GM19463 (cell line): ENCODE results near the gene CSNK2A2.

ENCODE experiments used
- ATAC-seq: cut with Tn5 transposase; IDR thresholded peaks from one replicate; pipeline ENCODE4 v1.9.1; 2021; ENCODE audit warnings: mild to moderate bottlenecking, moderate library complexity; ENCODE audit not compliant: unreplicated experiment

The CSNK2A2 gene

GRCh38 chr16:58200004-58200797, 2.3 kb upstream of the CSNK2A2 start:
- no peak for ATAC-seq

DNA sequence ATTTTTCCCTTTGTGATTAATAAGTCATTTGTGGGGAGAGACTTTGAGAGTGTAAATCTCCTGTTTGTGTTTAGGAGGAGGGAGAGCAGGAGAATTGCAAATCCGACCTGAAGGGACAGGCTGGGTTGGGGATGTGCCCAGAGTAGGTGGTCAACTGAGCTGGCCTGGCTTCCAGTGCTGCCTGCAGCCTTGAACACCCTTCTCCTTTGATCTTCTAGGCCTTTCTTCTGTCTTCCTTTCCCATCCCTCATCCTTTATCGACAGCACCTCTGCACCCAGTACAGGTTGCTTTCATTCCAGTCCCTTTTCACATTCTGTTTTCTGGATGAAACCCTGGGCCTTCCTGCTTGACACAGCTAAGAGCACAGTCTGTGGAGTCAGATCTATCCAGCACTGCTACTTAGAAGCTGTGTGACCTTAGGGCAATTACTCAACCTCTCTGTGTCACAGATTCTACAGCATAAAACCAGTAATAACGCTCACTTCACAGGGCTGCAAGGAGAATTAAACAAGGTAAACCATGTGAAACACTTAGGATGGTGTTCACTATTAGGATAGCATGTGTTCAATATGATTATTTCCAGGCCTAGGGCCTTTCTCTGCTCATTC, 1.0 kb upstream of the CSNK2A2 start:
- no peak for ATAC-seq

GRCh38 chr16:58197314-58198012, 443 bp downstream of the CSNK2A2 start:
- ATAC-seq: peak; percentile 24

- ATAC-seq: no peak
These were observed 1.0 kb downstream of the CSNK2A2 start for GRCh38 chr16:58196898-58197313.

GRCh38 chr16:58195771-58196170, 2.1 kb downstream of the CSNK2A2 start:
- ATAC-seq: no peak

- no peak for ATAC-seq
These were observed 2.6 kb downstream of the CSNK2A2 start for GRCh38 chr16:58195344-58195743.

- no peak for ATAC-seq
These were observed 3.1 kb downstream of the CSNK2A2 start for GRCh38 chr16:58194790-58195189.

DNA sequence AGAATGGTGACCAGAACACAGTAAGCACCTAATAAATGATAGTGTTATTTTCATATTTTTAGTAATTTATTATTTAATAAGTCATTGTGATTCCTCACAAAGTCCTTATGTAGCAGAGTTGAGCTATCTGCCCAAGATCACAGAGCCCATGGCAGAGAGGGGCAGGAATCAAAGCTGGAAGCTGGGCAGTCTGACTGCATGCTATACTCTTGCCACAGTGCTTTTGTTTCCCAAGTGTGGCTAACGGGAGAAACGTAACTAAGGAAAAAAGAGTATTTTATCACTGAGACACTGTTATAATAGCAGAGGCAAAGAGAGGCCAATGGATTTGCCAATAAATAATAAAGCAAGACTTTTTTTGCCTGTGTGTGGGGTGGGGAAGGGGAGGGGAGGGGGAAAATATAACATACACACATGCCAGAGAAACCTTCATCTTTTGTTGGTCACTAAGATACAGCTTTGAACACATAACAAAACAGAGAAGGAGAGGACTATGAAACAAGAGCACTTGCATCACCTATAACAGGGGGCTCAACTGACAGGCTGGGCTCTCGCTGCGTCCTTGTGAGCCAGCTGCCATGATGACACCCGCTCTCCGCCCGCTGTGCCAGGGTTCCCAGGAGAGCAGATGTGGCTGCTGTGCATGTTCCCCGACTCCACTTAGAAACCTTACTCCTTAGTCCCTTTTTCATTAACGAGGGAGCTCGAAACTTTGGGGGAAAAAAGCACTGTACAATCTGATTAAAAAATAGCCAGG, 10.1 kb downstream of the CSNK2A2 start:
- no peak for ATAC-seq

DNA sequence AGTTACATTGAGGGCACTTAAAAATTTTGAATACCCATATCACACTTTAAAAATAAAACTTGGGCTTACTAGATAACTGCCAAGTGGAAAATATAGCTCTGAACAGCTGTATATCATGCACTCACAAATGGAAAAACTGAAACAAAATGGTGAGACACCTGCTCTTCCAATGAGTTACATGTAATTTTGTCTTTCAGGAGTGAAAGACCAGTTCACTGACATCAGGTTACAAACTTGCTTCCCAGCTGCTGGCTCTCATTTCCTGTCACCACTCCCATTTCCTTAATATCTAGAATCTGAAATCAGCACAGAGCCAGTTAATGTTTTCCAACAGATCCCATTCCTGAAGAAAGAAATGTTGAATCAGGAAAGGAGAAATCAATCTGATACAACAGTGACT, 10.8 kb downstream of the CSNK2A2 start:
- no peak for ATAC-seq

DNA sequence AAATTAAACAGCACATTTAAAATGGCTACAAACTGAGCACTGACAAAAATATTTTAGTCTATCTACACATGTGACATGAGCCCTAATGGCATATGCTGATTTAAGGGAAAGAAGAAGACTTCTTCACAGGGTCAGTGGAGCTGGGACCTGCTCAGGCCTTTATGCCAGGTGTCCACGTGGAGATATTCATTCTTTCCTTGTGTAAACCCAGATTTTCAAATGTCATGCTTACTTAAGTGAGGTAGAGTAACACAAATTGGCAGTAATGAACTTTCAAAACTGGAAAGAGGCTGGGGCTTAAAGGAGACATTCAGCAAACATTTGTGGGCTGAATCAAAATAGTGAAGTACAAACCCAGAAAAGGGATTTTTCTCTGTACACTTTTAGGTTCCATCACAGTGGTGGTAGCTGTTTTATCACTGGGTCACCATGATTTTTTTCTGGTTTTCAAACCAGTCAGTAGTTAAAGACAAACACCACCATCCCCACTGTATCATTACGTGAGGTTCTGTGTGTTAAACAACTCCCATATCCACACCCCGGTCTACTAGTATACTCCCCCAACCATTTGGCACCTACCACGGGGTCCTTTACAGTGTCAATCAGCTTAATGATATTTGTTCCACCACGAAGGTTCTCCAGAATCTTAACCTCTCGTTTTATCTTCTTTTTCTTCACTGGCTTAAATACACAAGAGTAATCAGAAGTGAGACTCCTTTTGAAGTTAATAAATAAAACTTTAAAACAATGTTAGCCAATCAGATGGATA, 11.5 kb downstream of the CSNK2A2 start:
- no peak for ATAC-seq

DNA sequence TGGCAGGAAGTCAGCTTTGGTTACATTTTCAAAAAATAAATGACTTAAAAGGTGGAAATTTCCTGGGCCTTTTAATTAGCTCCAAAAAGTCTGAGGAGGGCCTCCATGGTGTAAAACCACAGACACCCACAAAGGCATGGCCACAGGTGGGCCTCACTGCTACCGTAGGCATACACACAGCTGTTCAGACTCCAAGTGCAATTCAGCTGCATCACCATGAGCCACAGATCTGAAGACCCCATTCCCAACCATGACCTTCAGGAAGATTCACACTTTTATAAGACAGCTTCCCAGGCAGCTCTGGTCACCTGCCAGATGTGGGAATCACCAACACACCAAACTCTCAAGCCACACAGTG, 20.6 kb downstream of the CSNK2A2 start:
- no peak for ATAC-seq

DNA sequence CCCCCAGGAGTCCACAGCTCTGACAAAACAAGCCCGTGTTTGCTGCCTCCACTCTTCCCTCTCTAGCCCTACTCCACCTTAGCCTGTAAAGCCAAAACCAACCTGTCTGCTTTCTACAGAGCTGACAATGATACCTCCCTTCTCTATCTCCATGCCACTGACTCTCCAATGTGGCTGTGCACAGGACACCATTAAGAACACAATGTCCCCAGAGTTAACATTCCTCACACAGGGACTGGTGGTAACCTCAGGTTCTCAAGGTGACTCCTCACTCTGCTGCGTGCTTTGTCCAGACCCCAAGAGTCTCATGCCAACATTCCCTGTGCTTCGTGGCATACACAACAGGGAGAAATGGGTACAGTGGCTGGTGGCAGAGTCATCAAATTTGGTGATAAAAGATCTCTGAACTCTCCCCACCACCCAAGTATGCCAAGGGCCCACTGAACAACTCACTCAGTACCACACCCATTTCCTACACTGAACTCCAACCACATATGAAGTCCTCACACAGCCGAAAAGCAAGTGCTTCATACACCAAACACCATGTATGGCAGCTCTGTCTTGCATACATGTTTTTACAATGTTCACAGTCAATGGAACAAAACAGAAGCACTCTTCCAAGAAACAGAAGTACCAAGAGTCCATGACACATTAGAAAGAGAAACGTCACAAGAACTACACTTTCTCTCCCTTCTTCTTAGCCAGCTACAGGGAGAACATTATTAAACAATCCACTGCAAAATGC, 21.1 kb downstream of the CSNK2A2 start:
- no peak for ATAC-seq

- ATAC-seq: no peak
These were observed 27.7 kb downstream of the CSNK2A2 start for GRCh38 chr16:58170223-58170622.

DNA sequence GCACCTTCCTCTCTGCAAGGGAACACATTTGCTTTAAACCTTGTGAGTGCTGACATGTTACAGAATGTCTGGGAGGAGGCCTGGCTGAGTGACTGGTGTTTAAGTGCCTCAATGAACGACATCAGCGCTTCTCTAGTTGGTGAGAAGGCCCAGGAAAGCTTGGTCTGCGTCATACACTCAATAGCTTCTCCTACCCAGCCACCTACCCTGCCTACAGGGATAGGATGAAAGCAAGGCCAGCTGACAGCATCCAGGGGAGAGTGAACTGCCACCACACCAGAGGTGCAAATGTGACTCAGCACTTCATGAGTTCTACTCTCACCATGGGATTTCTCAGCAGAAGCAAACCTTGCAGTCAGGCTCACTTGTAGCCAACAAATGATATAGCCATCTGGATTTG, 37.1 kb downstream of the CSNK2A2 start:
- no peak for ATAC-seq

DNA sequence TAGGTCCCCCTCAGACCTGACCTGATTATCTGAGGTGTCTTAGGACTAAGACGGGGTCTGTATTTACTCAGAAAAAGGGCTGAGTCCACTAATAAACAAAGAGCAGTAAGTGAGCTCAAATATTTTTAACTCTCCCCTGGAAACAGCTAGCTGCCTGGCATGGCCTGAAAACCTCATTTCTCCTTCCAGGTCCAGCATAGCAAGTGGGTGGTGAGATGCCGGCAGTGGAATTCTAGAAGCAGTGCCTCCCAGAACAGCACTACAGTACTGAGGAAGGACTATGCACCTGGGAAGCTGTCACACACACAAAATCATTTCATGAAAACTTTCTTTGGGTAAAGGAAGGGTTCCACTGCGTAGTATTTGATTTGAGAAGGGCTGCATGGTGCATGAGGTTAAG, 39.2 kb downstream of the CSNK2A2 start:
- no peak for ATAC-seq

DNA sequence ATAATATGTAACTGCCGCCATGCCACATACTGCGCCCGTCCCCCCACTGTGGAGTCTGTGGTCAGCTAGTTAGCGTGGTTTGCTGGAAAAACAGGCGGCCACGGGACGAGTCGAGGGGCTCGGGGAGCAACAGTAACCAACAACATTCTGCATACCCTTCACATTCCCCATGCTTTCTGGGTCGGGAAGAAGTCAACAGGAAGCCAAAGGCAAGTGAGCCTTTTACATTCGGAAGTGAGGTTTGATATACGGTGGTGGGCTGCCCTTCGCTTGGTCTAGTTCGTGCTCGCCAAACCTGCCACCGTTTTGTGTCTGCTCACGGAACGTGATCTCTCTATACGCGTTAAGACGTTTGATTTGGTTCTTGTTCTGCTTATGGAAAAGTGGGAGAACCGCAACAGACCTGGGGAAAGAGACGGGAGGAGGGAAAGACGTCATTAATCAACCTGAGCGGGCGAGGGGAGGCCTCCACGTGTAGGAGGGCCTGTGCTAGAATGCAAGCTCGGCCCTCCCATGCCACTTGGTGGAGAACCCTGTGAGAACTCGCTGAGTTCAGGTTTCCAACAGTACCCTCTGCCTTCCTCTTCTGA, 39.9 kb downstream of the CSNK2A2 start:
- ATAC-seq: no peak

DNA sequence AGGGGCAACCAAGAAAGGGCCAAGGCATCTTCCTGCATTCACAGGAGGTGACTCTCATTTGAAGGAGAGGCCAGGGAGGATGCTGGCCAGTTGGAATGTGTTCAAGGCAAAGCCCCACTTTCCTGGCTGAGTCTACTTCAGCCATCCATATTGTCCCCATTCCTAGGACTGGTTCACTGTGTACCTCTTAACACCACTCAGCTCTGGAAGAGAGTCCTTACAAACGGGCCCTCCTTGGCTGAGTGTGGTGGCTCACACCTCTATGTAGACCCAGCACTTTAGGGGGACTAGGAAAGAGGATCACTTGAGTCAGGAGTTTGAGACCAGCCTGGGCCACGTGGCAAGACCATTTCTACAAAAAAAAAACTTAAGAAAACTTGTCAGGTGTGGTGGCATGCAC, 40.7 kb downstream of the CSNK2A2 start:
- ATAC-seq: no peak

- ATAC-seq: no peak
These were observed 42.1 kb downstream of the CSNK2A2 start for GRCh38 chr16:58155839-58156238.

- no peak for ATAC-seq
These were observed 43.6 kb downstream of the CSNK2A2 start for GRCh38 chr16:58154345-58154744.
